GM21360 (cell line): ENCODE data around the gene FSIP1.

ENCODE experiments used
- ATAC-seq: cut with Tn5 transposase; IDR thresholded peaks from one replicate; pipeline ENCODE4 v1.9.1; 2021; ENCODE audit warnings: mild to moderate bottlenecking, moderate library complexity; ENCODE audit not compliant: unreplicated experiment

The FSIP1 gene

GRCh38 chr15:39651881-39652280 is 130.8 kb downstream of the FSIP1 start:
- ATAC-seq, result no peak

- ATAC-seq, result no peak
Observed at GRCh38 chr15:39651295-39651694, 131.3 kb downstream of the FSIP1 start.

GRCh38 chr15:39649757-39650156 is 132.9 kb downstream of the FSIP1 start:
- ATAC-seq, result no peak

- ATAC-seq, result no peak
Observed at GRCh38 chr15:39646425-39646824, 136.2 kb downstream of the FSIP1 start.

GRCh38 chr15:39645976-39646257 is 136.7 kb downstream of the FSIP1 start:
- no peak for ATAC-seq

GRCh38 chr15:39645138-39645975 is 137.3 kb downstream of the FSIP1 start:
- no peak for ATAC-seq

GRCh38 chr15:39644136-39644535 is 138.5 kb downstream of the FSIP1 start:
- ATAC-seq, result no peak

GRCh38 chr15:39643727-39644126 is 138.9 kb downstream of the FSIP1 start:
- no peak for ATAC-seq

- no peak for ATAC-seq
Observed at GRCh38 chr15:39642011-39642640, 140.5 kb downstream of the FSIP1 start.

GRCh38 chr15:39641191-39641889 is 141.3 kb downstream of the FSIP1 start:
- ATAC-seq, result no peak

GRCh38 chr15:39640665-39641064 is 142.0 kb downstream of the FSIP1 start:
- ATAC-seq, result no peak

- ATAC-seq, result no peak
Observed at GRCh38 chr15:39639037-39639436, 143.6 kb downstream of the FSIP1 start.

GRCh38 chr15:39638041-39638440 is 144.6 kb downstream of the FSIP1 start:
- ATAC-seq, result no peak

GRCh38 chr15:39631357-39631756 is 151.3 kb downstream of the FSIP1 start:
- ATAC-seq, result no peak

- ATAC-seq, result no peak
Observed at GRCh38 chr15:39629906-39630305, 152.7 kb downstream of the FSIP1 start.

GRCh38 chr15:39629371-39629770 is 153.3 kb downstream of the FSIP1 start:
- ATAC-seq, result no peak

GRCh38 chr15:39628546-39629257 is 153.9 kb downstream of the FSIP1 start:
- ATAC-seq, result no peak

GRCh38 chr15:39628144-39628508 is 154.5 kb downstream of the FSIP1 start:
- no peak for ATAC-seq

- ATAC-seq, result no peak
Observed at GRCh38 chr15:39627451-39628143, 155.0 kb downstream of the FSIP1 start.

GRCh38 chr15:39625856-39626255 is 156.8 kb downstream of the FSIP1 start:
- ATAC-seq, result no peak

- ATAC-seq, result no peak
Observed at GRCh38 chr15:39625451-39625850, 157.2 kb downstream of the FSIP1 start.
